CD4-positive, alpha-beta memory T cell (primary cell): ENCODE measurements around the gene KRT34. TPM values are rescaled to one million over a fixed set of nuclear protein-coding genes. Genes with fewer than 3 reads are reported as not detected.
A peak's percentile ranks its signal among the peaks of the same experiment; 100 is the strongest.

Experiments used
- CTCF ChIA-PET: fragments of 350-600 bp; sonication (Branson Sonifier 250); formaldehyde crosslinking; loops from one replicate; lab custom pipeline; 2021; ENCODE audit warnings: inconsistent platforms; ENCODE audit not compliant: partially characterized antibody; lab: Charles Lee
- POLR2A ChIA-PET: fragments of 350-600 bp; sonication (Branson Sonifier 250); formaldehyde crosslinking; loops from one replicate; lab custom pipeline; 2021; ENCODE audit not compliant: partially characterized antibody; lab: Charles Lee
- DNase-seq, 5 donors: peaks; one replicate each; pipeline versions ENCODE4 v3.0.0 to v3.0.0-alpha.2; 2020 to 2022; ENCODE audit warnings: mixed read lengths in 1 of 5
- H3K27ac ChIP-seq: one replicate; pipeline ENCODE4 v1.7.0; 2013; ENCODE audit warnings: low read depth, low read length
- H3K27me3 ChIP-seq: 2 replicates; pipeline ENCODE4 v1.7.0; 2013; ENCODE audit warnings: mild to moderate bottlenecking, low read length, moderate library complexity; ENCODE audit not compliant: insufficient read depth
- H3K36me3 ChIP-seq: 2 replicates; pipeline ENCODE4 v1.7.0; 2013; ENCODE audit warnings: mild to moderate bottlenecking, low read length, moderate library complexity; ENCODE audit not compliant: insufficient read depth
- H3K4me1 ChIP-seq: 2 replicates; pipeline ENCODE4 v1.7.0; 2013; ENCODE audit warnings: mild to moderate bottlenecking, low read length, moderate library complexity; ENCODE audit not compliant: insufficient read depth
- H3K4me3 ChIP-seq, 2 donors: one replicate each; pipeline ENCODE4 v1.7.0; 2013; ENCODE audit warnings: low read length in 2 of 2, mild to moderate bottlenecking in 1 of 2
- H3K9me3 ChIP-seq, 2 donors: one replicate each; pipeline ENCODE4 v1.7.0; 2013; ENCODE audit warnings: low read length in 2 of 2, control low read depth in 1 of 2; ENCODE audit not compliant: control insufficient read depth in 1 of 2
- H3K27ac Mint-ChIP-seq, 7 donors: one replicate each; pipeline ENCODE4 v1.8.0; 2020 to 2021; ENCODE audit warnings: mixed read lengths in 7 of 7, mild to moderate bottlenecking in 6 of 7, inconsistent platforms in 3 of 7, moderate library complexity in 3 of 7
- H3K27me3 Mint-ChIP-seq, 2 donors: one replicate each; pipeline ENCODE4 v1.8.0; 2020 to 2021; ENCODE audit warnings: mixed read lengths in 2 of 2
- H3K36me3 Mint-ChIP-seq, 2 donors: one replicate each; pipeline ENCODE4 v1.8.0; 2020 to 2021; ENCODE audit warnings: mixed read lengths in 2 of 2, inconsistent platforms in 1 of 2, mild to moderate bottlenecking in 1 of 2
- H3K4me1 Mint-ChIP-seq, 4 donors: one replicate each; pipeline ENCODE4 v1.8.0; 2020 to 2021; ENCODE audit warnings: mixed read lengths in 4 of 4, mild to moderate bottlenecking in 1 of 4
- H3K4me3 Mint-ChIP-seq, 8 donors: one replicate each; pipeline ENCODE4 v1.8.0; 2020 to 2021; ENCODE audit warnings: mixed read lengths in 8 of 8, mild to moderate bottlenecking in 7 of 8, moderate library complexity in 6 of 8, inconsistent platforms in 3 of 8
- H3K9me3 Mint-ChIP-seq, 8 donors: one replicate each; pipeline ENCODE4 v1.8.0; 2020 to 2021; ENCODE audit warnings: mixed read lengths in 8 of 8, mild to moderate bottlenecking in 5 of 8, inconsistent platforms in 3 of 8, moderate library complexity in 1 of 8
- intact Hi-C: fragments of 100-400 bp; cut with micrococcal nuclease; formaldehyde crosslinking; loops from one replicate; pipeline ENCODE4 v1.15.1; 2023
- polyA plus RNA-seq, 2 donors: library from polyadenylated mRNA; unstranded; fragments of 300-500 nt; fragmentation: Illumina TruSeq; gene quantifications; one replicate each; pipeline ENCODE4 v1.2.3, GENCODE V29; 2021
- total RNA-seq, 2 experiments: library from RNA; stranded (reverse); gene quantifications; one replicate each; pipeline ENCODE4 v1.2.3, GENCODE V29; 2021

Gene KRT34
- total and polyA plus RNA-seq, 4 experiments from 2014 or later: not detected

GRCh38 chr17:41328207-41328606 is 53.9 kb downstream of the KRT34 start:
- no peak overlapping the region for H3K4me3 ChIP-seq
- H3K9me3 ChIP-seq: no peaks in the 10 kb centered on the region
- CTCF ChIA-PET: no interaction called here
- no peak overlapping the region for H3K27ac ChIP-seq
- H3K4me1 ChIP-seq: peaks cover 61% of the 10 kb centered on the region
- DNase-seq: no peak
- no peaks in the 10 kb centered on the region for H3K27me3 ChIP-seq
- POLR2A ChIA-PET: interaction anchor here (1.6 to 2.5 kb wide), 3 partner anchors 11 to 20 kb away, joined by 6 to 13 read pairs (median 7); no protein-coding TSS in a partner anchor
- intact Hi-C loops: no loop called here
- Mint-ChIP-seq H3K4me1 (peaks cover 24 to 70% (median 39%) of the 10 kb centered on the region in 4 donors), H3K36me3 (no peaks in the 10 kb centered on the region), H3K27ac (peak overlapping the region in 3 of 7 donors; percentile 27 to 80 (median 29)), H3K4me3 (no peak overlapping the region), H3K9me3 (no peaks in the 10 kb centered on the region), H3K27me3 (no peaks in the 10 kb centered on the region)
- H3K36me3 ChIP-seq: no peaks in the 10 kb centered on the region

Other genes with a start within 250 kb of the KRT34 start
Only the 30 nearest of the 32 such genes appear.
- not detected for gene KRTAP4-5, start 232.5 kb downstream of the KRT34 start, total RNA-seq
- gene KRTAP4-5, start 232.5 kb downstream of the KRT34 start, polyA plus RNA-seq: not detected
- gene KRTAP4-4, start 221.6 kb downstream of the KRT34 start, total RNA-seq: not detected
- not detected for gene KRTAP4-4, start 221.6 kb downstream of the KRT34 start, polyA plus RNA-seq
- gene KRTAP4-3, start 214.1 kb downstream of the KRT34 start, total RNA-seq: not detected
- gene KRTAP4-3, start 214.1 kb downstream of the KRT34 start, polyA plus RNA-seq: not detected
- not detected for gene KRTAP4-2, start 204.1 kb downstream of the KRT34 start, total RNA-seq
- gene KRTAP4-2, start 204.1 kb downstream of the KRT34 start, polyA plus RNA-seq: not detected
- not detected for gene KRTAP4-1, start 197.4 kb downstream of the KRT34 start, total RNA-seq
- not detected for gene KRTAP4-1, start 197.4 kb downstream of the KRT34 start, polyA plus RNA-seq
- not detected for gene KRTAP9-1, start 192.4 kb downstream of the KRT34 start, total RNA-seq
- not detected for gene KRTAP9-1, start 192.4 kb downstream of the KRT34 start, polyA plus RNA-seq
- not detected for gene KRTAP9-2, start 155.7 kb downstream of the KRT34 start, total RNA-seq
- gene KRTAP9-2, start 155.7 kb downstream of the KRT34 start, polyA plus RNA-seq: not detected
- not detected for gene KRTAP9-3, start 149.9 kb downstream of the KRT34 start, total RNA-seq
- not detected for gene KRTAP9-3, start 149.9 kb downstream of the KRT34 start, polyA plus RNA-seq
- not detected for gene KRTAP9-8, start 144.3 kb downstream of the KRT34 start, total RNA-seq
- gene KRTAP9-8, start 144.3 kb downstream of the KRT34 start, polyA plus RNA-seq: not detected
- not detected for gene KRTAP9-4, start 132.6 kb downstream of the KRT34 start, total RNA-seq
- not detected for gene KRTAP9-4, start 132.6 kb downstream of the KRT34 start, polyA plus RNA-seq
- gene KRTAP9-9, start 126.9 kb downstream of the KRT34 start, total RNA-seq: not detected
- gene KRTAP9-9, start 126.9 kb downstream of the KRT34 start, polyA plus RNA-seq: not detected
- not detected for gene KRTAP9-6, start 116.9 kb downstream of the KRT34 start, total RNA-seq
- gene KRTAP9-6, start 116.9 kb downstream of the KRT34 start, polyA plus RNA-seq: not detected
- gene KRTAP9-7, start 106.6 kb downstream of the KRT34 start, total RNA-seq: not detected
- gene KRTAP9-7, start 106.6 kb downstream of the KRT34 start, polyA plus RNA-seq: not detected
- not detected for gene KRTAP29-1, start 79.5 kb downstream of the KRT34 start, total RNA-seq
- gene KRTAP29-1, start 79.5 kb downstream of the KRT34 start, polyA plus RNA-seq: not detected
- under 1 TPM in 1 of 2 experiments, not detected in 1; 0.28 TPM for gene KRTAP16-1, start 73.0 kb downstream of the KRT34 start, total RNA-seq
- gene KRTAP16-1, start 73.0 kb downstream of the KRT34 start, polyA plus RNA-seq: not detected
- gene KRTAP17-1, start 66.6 kb downstream of the KRT34 start, total RNA-seq: not detected
- gene KRTAP17-1, start 66.6 kb downstream of the KRT34 start, polyA plus RNA-seq: not detected
- gene KRT33A, start 31.5 kb downstream of the KRT34 start, total RNA-seq: not detected
- gene KRT33A, start 31.5 kb downstream of the KRT34 start, polyA plus RNA-seq: not detected
- gene KRT33B, start 12.5 kb downstream of the KRT34 start, total RNA-seq: not detected
- not detected for gene KRT33B, start 12.5 kb downstream of the KRT34 start, polyA plus RNA-seq
- not detected for gene KRT31, start 15.3 kb upstream of the KRT34 start, total RNA-seq
- not detected for gene KRT31, start 15.3 kb upstream of the KRT34 start, polyA plus RNA-seq
- not detected for gene KRT37, start 42.3 kb upstream of the KRT34 start, total RNA-seq
- not detected for gene KRT37, start 42.3 kb upstream of the KRT34 start, polyA plus RNA-seq
- not detected for gene KRT38, start 58.7 kb upstream of the KRT34 start, total RNA-seq
- not detected for gene KRT38, start 58.7 kb upstream of the KRT34 start, polyA plus RNA-seq
- not detected for gene KRT32, start 85.1 kb upstream of the KRT34 start, total RNA-seq
- not detected for gene KRT32, start 85.1 kb upstream of the KRT34 start, polyA plus RNA-seq
- gene KRT35, start 98.8 kb upstream of the KRT34 start, total RNA-seq: not detected
- not detected for gene KRT35, start 98.8 kb upstream of the KRT34 start, polyA plus RNA-seq
- not detected for gene KRT36, start 107.6 kb upstream of the KRT34 start, total RNA-seq
- gene KRT36, start 107.6 kb upstream of the KRT34 start, polyA plus RNA-seq: not detected
- not detected for gene KRT13, start 123.3 kb upstream of the KRT34 start, total RNA-seq
- gene KRT13, start 123.3 kb upstream of the KRT34 start, polyA plus RNA-seq: not detected
- gene KRT15, start 136.6 kb upstream of the KRT34 start, total RNA-seq: not detected
- not detected for gene KRT15, start 136.6 kb upstream of the KRT34 start, polyA plus RNA-seq
- not detected for gene KRT19, start 146.0 kb upstream of the KRT34 start, total RNA-seq
- gene KRT19, start 146.0 kb upstream of the KRT34 start, polyA plus RNA-seq: not detected
- not detected for gene KRT9, start 189.8 kb upstream of the KRT34 start, total RNA-seq
- not detected for gene KRT9, start 189.8 kb upstream of the KRT34 start, polyA plus RNA-seq
- not detected for gene KRT14, start 204.6 kb upstream of the KRT34 start, total RNA-seq
- not detected for gene KRT14, start 204.6 kb upstream of the KRT34 start, polyA plus RNA-seq
- not detected for gene KRT16, start 230.5 kb upstream of the KRT34 start, total RNA-seq
- gene KRT16, start 230.5 kb upstream of the KRT34 start, polyA plus RNA-seq: not detected